ENCODE measurements around the gene CCNY.
"Not testable (repeated sequence)": the region's sequence is repeated elsewhere in the genome, so short reads cannot be mapped to it uniquely, and the experiment has no call there.

The CCNY gene

GRCh38 chr10:35412003-35412723 lies 75.9 kb downstream of the CCNY start:
- peak; percentile 38 for DNase-seq

DNA sequence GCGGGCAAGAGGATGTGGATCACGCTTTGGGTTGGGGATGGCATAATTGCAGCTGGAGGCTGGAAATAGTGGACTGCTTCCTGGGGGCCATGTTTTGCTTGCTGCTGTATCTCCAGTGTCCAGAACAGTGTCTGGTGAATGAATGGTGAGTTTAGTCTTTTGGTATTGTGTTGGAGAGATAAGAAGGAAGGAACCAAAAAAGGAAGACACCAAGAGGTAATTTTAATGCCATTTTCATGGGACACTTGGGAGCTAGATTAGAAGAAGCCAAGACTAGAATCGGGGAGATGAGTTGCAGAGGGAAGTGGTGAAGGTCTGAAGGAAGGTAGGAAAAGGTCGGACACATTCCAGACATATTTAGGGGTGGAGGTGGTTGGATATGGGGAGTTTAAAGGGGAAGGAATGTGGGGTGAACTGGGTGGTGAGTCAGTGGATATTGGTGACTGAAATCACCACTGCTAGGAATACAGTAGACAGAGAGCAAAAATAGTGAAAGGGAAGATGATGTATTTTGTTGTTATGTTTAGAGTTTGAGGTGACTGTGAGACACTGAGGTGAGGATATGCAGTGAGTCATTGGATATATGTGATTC lies 76.7 kb downstream of the CCNY start:
- DNase-seq: peak; percentile 86

- DNase-seq: peak; percentile 57
Measured at GRCh38 chr10:35413985-35414861, 77.9 kb downstream of the CCNY start.

- DNase-seq: no peak
Measured at GRCh38 chr10:35415505-35415904, 79.2 kb downstream of the CCNY start.

DNA sequence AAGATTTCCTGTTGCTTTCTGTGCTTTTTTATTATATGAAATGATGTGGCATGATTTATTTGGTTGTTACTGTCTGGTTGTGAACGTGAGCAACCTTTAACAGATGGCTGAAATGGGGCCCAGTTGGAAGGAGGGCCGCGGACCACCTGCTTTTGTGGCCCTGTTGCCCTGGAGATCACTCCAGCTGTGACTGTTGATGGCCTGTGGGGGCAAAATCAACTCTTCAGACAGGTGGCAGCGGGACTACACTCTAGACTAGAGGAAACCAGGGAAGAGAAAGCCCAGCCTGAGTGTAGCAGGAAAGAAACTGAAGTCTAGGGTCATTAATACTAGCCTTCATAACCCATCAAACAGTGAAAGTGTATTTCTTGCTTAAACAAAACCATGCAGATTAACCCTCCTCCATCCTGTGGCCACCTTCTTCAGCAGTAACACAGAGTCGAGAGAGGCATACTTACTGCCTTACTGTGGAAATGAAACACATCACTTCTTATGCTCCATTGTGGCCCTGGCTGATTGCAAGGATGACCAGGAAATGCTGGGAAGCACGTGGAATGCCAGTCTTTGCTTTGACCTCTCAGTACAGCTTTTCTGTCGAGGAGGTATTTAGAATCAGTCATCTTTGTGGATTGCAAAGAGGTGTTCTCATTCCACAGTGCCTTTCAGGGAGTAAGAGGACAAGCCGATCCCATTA lies 80.5 kb downstream of the CCNY start:
- peak; percentile 43 for DNase-seq

DNA sequence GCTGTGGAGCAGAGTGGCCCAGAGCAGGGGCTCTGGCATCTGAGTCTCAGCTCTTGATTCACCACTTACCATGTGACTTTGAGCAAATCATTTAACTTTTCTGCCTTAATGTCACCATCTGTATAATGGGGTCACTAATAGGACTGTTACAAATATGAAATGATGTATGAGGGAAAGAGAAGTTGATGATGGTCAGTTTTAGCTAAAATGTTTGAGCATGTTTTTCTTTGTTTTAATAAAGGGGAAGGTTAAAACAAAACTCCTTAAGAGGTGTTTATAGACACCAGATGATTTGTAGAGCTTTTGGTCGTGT lies 81.0 kb downstream of the CCNY start:
- no peak for DNase-seq

- no peak for DNase-seq
Measured at GRCh38 chr10:35417795-35418194, 81.5 kb downstream of the CCNY start.

- DNase-seq: not testable (repeated sequence)
Measured at GRCh38 chr10:35418580-35418979, 82.3 kb downstream of the CCNY start.

DNA sequence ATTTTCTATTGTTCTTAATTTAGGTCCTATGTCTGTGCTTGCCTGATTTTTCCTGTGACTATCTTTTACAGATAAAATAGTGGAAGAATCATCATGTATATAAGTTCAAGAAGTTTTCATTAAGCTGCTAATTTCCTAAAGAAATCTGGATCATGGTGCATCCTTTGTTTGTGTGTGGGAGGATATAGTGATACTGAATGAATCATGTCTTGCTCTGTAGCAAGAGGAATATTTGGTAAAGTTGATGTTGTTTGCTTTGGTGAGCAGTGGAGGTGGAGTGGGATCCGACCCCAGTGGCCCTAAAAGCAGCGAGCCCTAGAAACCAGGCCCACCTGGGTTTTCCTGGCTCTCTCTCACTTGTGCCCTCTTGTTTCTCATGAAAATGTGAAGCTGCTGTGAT lies 83.7 kb downstream of the CCNY start:
- no peak for DNase-seq

DNA sequence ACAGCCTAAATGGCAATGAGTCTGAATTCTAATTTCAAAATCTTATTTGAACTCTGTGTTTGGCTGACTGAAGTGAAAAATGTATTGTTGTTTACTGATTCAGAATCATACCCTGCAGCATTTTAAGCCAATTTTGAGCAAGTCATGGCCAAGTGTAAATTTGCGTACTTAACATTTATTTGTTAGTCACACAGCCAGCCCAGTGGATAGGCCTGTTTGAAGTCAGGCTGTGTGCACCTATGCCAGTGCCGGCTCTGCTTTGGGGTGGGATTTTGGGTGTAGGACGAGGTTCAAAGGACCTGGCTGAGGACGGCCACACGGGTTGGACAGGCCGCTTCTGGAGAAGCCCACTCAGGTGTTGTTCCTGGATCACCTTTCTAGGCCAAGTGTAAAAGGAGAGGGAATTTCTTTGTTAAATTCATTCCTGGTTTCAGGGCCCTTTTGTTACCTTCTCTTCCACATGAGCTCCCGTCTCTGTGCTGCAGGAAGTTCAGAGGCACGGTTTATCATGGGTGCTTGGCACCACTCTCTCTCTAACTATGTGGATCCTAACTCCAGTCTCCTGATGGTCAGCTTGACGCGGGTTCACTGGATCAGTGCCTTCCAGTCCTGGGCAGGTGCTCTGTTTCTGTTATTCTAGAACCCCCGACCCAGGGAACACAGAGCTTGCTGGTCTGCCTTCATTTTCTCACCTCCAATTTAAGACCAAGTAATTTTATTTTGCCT lies 84.7 kb downstream of the CCNY start:
- DNase-seq: no peak

DNA sequence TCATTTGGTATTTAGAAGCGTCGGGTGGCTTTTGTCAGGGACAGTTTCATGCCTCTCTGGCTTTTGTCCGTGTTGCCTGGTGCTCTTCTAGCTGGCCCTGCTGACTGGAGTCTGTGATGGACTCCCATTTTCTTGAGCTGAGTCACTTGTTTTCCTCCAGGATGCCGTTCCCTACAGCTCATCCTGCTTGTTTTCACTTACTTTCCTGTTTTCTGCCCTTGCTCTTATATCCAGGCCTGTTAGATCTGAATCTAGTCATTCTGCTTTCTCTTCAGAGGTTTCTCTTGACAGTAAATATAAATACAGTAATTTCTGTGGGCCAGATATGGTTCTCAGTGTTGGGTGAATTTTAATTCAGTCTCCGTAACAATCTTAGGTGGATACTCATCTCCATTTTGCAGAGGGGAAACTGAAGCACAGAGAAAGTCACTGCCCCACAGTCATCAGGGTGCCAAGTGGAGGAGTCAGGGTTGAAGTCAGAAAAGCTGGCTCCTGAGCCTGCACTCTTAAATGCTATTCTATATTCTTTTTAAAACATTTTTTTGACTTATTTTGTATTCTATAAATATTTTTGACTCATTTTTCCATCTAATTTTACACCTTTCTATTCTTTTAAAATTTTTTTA lies 85.4 kb downstream of the CCNY start:
- DNase-seq: peak; percentile 89

GRCh38 chr10:35422228-35422627 lies 85.9 kb downstream of the CCNY start:
- DNase-seq: no peak

DNA sequence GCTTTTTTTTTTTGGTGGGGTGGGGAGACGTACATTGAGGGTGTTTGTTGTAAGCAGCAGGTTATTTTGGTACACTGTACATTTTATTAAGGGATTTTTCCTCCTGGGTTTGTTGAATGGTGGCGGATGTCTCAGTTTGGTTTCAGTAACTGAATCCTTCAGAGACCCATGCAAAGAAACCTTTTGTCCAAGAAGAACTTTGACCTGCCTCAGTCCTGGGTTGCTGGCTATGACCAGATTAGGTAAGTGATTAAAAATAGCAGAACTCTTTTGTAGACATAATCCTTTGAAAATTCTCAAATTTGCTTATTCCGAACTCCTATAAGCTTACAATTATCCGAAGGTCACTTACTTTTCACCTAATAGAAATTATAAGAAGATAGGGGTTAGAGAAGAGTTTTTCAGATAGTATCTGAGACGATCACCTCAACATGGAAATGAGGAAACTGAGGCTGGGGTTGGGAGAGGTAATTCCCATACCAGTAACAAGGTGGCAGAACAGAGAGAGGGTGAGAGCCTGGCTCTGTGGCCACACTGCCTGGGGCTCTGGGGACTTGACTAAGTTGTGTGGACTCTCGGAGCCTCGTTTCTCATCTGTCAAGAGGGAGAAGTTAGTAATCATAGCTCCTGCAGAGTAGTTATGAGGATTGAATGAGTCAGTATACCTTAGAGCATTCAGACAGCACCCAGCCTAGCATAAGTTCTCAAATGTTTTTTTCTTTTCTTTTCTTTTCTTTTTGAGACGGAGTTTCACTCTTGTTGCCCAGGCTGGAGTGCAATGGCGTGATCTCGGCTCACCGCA lies 87.4 kb downstream of the CCNY start:
- DNase-seq: peak; percentile 85

- no peak for DNase-seq
Measured at GRCh38 chr10:35424680-35425285, 88.5 kb downstream of the CCNY start.

GRCh38 chr10:35425595-35425994 lies 89.3 kb downstream of the CCNY start:
- DNase-seq: peak; percentile 46

DNA sequence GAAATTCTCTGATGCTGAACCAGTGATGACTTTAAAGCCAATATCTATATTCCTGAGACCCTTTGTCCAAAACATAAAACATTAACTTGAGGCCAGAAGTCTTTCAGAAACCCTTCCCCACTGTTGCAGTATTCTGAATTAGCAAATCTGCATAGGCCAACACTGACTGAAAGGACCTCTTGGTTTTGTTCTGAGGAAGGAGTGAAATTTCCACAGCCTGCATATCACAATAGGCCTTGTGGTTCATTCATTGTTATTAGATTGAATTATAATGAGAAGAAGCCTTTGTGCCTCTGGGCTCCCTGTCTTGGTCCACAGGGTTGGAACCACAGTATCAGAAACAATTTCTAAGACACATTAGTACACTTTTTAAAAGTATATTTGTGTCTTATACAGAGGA lies 90.3 kb downstream of the CCNY start:
- no peak for DNase-seq

DNA sequence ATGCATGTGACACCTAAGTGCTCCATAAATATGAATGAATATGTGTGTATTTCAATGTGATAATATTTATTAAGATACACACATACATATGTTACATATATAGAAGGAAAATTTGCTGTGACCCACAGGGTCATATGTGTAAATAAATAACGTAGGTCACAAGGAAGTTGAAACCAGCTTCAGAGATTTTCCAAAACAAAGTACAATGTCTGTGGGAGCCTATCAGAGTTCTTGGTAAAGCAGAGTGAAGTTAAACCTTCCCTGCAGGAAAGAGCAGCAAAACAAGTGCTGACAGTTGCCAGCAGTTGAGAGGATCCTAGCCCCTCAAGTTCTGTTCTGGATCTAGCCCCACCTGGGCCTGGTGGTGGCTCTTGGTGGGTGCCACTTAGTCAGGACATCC lies 91.2 kb downstream of the CCNY start:
- DNase-seq: no peak

- DNase-seq: no peak
Measured at GRCh38 chr10:35428521-35428920, 92.2 kb downstream of the CCNY start.

GRCh38 chr10:35432781-35433338 lies 96.6 kb downstream of the CCNY start:
- no peak for DNase-seq

DNA sequence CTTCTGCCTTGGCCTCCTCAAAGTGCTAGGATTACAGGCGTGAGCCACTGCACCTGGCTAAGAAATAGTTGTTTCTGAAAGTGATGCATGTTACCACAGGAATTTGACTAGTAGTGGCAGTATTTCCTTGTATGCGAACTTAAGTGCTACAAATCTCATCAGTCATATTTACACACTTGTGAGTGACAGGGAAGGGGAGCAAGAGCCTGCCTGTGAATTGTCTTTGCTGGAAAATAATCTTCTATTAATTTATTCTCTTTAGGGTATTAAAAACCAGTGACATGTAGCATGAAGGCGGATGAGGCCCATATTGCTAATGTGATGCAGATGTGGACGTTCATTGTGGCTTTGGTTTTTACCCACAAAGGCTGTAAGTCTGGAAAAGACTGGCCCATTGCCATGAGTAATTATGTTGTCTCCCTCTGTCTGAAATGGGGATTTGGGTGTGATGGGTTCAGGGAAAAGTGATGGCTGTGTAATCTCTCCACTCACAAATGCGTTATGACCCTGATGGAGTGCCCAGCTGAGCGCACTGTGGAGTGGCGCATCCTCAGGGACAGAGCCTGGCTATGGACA lies 97.6 kb downstream of the CCNY start:
- DNase-seq: peak; percentile 97

Data from fibroblast of skin of right biceps (primary cell).